GM18498 (cell line): ENCODE measurements around the gene GPC3.

Experiments
- ATAC-seq: cut with Tn5 transposase; IDR thresholded peaks from one replicate; pipeline ENCODE4 v1.9.1; 2021; ENCODE audit warnings: mild to moderate bottlenecking, moderate library complexity; ENCODE audit not compliant: unreplicated experiment

GPC3 gene

GRCh38 chrX:133706890-133707289, 278.5 kb downstream of the GPC3 start:
- no peak for ATAC-seq

GRCh38 chrX:133702230-133702629, 283.2 kb downstream of the GPC3 start:
- no peak for ATAC-seq

GRCh38 chrX:133699023-133699728, 286.2 kb downstream of the GPC3 start:
- no peak for ATAC-seq

- ATAC-seq: no peak
Measured at GRCh38 chrX:133698298-133698697, 287.1 kb downstream of the GPC3 start.

- no peak for ATAC-seq
Measured at GRCh38 chrX:133697656-133698055, 287.7 kb downstream of the GPC3 start.

- no peak for ATAC-seq
Measured at GRCh38 chrX:133689997-133690599, 295.3 kb downstream of the GPC3 start.

- ATAC-seq: no peak
Measured at GRCh38 chrX:133685822-133686221, 299.6 kb downstream of the GPC3 start.

- no peak for ATAC-seq
Measured at GRCh38 chrX:133681897-133682296, 303.5 kb downstream of the GPC3 start.

GRCh38 chrX:133681421-133681820, 304.0 kb downstream of the GPC3 start:
- ATAC-seq: no peak

- no peak for ATAC-seq
Measured at GRCh38 chrX:133677123-133678063, 308.0 kb downstream of the GPC3 start.

GRCh38 chrX:133676344-133677122, 308.9 kb downstream of the GPC3 start:
- ATAC-seq: no peak

GRCh38 chrX:133674726-133675470, 310.5 kb downstream of the GPC3 start:
- ATAC-seq: no peak

GRCh38 chrX:133670383-133670782, 315.0 kb downstream of the GPC3 start:
- no peak for ATAC-seq

- no peak for ATAC-seq
Measured at GRCh38 chrX:133669214-133669613, 316.2 kb downstream of the GPC3 start.

GRCh38 chrX:133668225-133668931, 317.0 kb downstream of the GPC3 start:
- no peak for ATAC-seq

- ATAC-seq: no peak
Measured at GRCh38 chrX:133666256-133666655, 319.1 kb downstream of the GPC3 start.

GRCh38 chrX:133661962-133662839, 323.2 kb downstream of the GPC3 start:
- no peak for ATAC-seq

GRCh38 chrX:133660281-133660680, 325.1 kb downstream of the GPC3 start:
- no peak for ATAC-seq
